Measurements from ENCODE around the gene CTNNA3. TPM values are rescaled to one million over a fixed set of nuclear protein-coding genes. Genes with fewer than 3 reads are reported as not detected.

The CTNNA3 gene
- total RNA-seq, 1 experiment from 2014 or later, result 0.32 TPM

GRCh38 chr10:66038623-66039022 lies 1657.4 kb downstream of the CTNNA3 start:
- Histone ChIP-seq H3K4me1 (ENCODE audit: control insufficient read depth in 1 of 2, insufficient read depth in 2 of 2, low read length in 2 of 2) (no peaks in the 10 kb centered on the region), H2AFZ (ENCODE audit: low read depth, low read length, poor library complexity, severe bottlenecking) (no peak overlapping the region), H3K79me2 (ENCODE audit: insufficient read depth, low read length) (no peaks in the 10 kb centered on the region), H3K36me3 (ENCODE audit: control insufficient read depth in 1 of 2, insufficient read depth in 2 of 2, low read length in 2 of 2) (no peaks in the 10 kb centered on the region), H4K20me1 (ENCODE audit: insufficient read depth) (no peaks in the 10 kb centered on the region), H3K9me2 (ENCODE audit: insufficient read depth) (no peaks in the 10 kb centered on the region), H3K9ac (ENCODE audit: low read length) (no peak overlapping the region), H3K4me3 (replicated peaks in 1 of 2; ENCODE audit: low read depth in 1 of 2, low read length in 2 of 2) (no peak overlapping the region), H3K4me2 (ENCODE audit: low read length) (no peak overlapping the region), H3K9me3 (ENCODE audit: control insufficient read depth in 1 of 2, insufficient read depth in 1 of 2, low read depth in 1 of 2, low read length in 2 of 2) (no peaks in the 10 kb centered on the region), H3K27ac (ENCODE audit: low read depth, low read length) (no peak overlapping the region), H3K27me3 (ENCODE audit: insufficient read depth, low read length) (no peaks in the 10 kb centered on the region)
- no TSS peak for BruUV-seq (replicated peaks)
- TF ChIP-seq SIN3A (IDR thresholded peaks at IDR 0.05; ENCODE audit: low read depth) (no peak), ELF1 (IDR thresholded peaks at IDR 0.05; ENCODE audit: borderline replicate concordance, low read depth) (no peak), ZBTB33 (IDR thresholded peaks at IDR 0.05; ENCODE audit: extremely low read depth, insufficient replicate concordance, low read length) (no peak), MAX (IDR thresholded peaks at IDR 0.05) (no peak), YY1 (IDR thresholded peaks at IDR 0.05; ENCODE audit: extremely low read depth, insufficient replicate concordance, low read depth, low read length) (no peak), EGR1 (IDR thresholded peaks at IDR 0.05; ENCODE audit: low read depth) (no peak), REST (IDR thresholded peaks at IDR 0.05; ENCODE audit: low read depth) (no peak), ZNF274 (IDR thresholded peaks at IDR 0.05; ENCODE audit: low read depth, low read length) (no peak), CEBPB (IDR thresholded peaks at IDR 0.05; ENCODE audit: low read depth) (no peak), TCF7L2 (IDR thresholded peaks at IDR 0.05; ENCODE audit: borderline replicate concordance, extremely low read depth, insufficient read depth, insufficient read length) (no peak), JUND (IDR thresholded peaks at IDR 0.05) (no peak)
- no peak for ATAC-seq
- CTCF ChIA-PET, result no interaction called here
- POLR2A ChIA-PET, result no interaction called here
- RAD21 ChIA-PET (ENCODE audit: low non-redundant PET in 1 of 2, low total read pairs in 2 of 2, uncharacterized antibody in 2 of 2, unreplicated experiment in 2 of 2), result no interaction called here
- intact Hi-C loops (cut with micrococcal nuclease), result no loop called here
- DNase-seq (ENCODE audit: low read depth, low spot score), result no peak
